ENCODE results near the gene SMIM29. TPM values are rescaled to one million over a fixed set of nuclear protein-coding genes. Genes with fewer than 3 reads are reported as not detected.
"Not testable (repeated sequence)": the region's sequence is repeated elsewhere in the genome, so short reads cannot be mapped to it uniquely, and the experiment has no call there.

Gene SMIM29
- total and polyA plus RNA-seq, 2 experiments from 2014 or later, result 5.0 to 15.9 TPM

DNA sequence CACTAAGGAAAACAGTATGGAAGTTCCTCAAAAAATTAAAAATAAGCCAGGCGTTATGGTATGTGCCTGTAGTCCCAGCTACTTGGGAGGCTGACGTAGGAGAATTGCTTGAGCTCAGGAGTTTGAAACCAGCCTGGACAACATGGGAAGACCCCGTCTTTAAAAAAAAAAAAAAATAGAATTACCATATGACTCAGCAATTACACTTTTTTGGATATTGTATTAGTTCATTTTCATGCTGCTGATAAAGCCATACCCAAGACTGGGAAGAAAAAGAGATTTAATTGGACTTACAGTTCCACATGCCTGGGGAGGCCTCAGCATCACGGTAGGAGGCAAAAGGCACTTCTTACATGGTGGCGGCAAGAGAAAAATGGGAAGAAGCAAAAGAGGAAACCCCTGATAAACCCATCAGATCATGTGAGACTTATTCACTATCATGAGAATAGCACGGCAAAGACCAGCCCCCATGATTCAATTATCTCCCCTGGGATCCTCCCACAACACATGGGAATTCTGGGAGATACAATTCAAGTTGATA lies 10.8 kb upstream of the SMIM29 start:
- no peaks in the 10 kb centered on the region for H3K4me1 Mint-ChIP-seq
- Histone ChIP-seq H3K9me2 (ENCODE audit: insufficient read depth) (no peaks in the 10 kb centered on the region), H3K4me3 (no peak overlapping the region), H3K4me1 (ENCODE audit: insufficient read depth) (no peaks in the 10 kb centered on the region), H3K4me2 (no peak overlapping the region), H3K36me3 (ENCODE audit: insufficient read depth) (no peaks in the 10 kb centered on the region), H3K27me3 (ENCODE audit: insufficient read depth) (no peaks in the 10 kb centered on the region), H2AFZ (no peak overlapping the region), H3K79me2 (replicated peaks; ENCODE audit: insufficient read depth) (no peaks in the 10 kb centered on the region), H3F3A (replicated peaks; ENCODE audit: low read depth) (no peaks in the 10 kb centered on the region), H3K27ac (ENCODE audit: low read depth) (no peak overlapping the region), H4K20me1 (replicated peaks; ENCODE audit: insufficient read depth) (no peaks in the 10 kb centered on the region)
- ATAC-seq (no peak), DNase-seq (ENCODE audit: low spot score) (no peak)
- H3K36me3 Mint-ChIP-seq (ENCODE audit: low read depth), result peaks cover 22% of the 10 kb centered on the region
- H3K9me3 Mint-ChIP-seq, result peaks cover 25% of the 10 kb centered on the region
- peaks cover 5% of the 10 kb centered on the region for H3K27me3 Mint-ChIP-seq (ENCODE audit: insufficient read depth, low read depth, poor library complexity)
- no peak overlapping the region for H3K27ac Mint-ChIP-seq
- TF ChIP-seq CREB1 (CRISPR knock-in tag; IDR thresholded peaks at IDR 0.05; ENCODE audit: low read depth) (no peak), EZH2 (IDR thresholded peaks at IDR 0.05; ENCODE audit: low read depth, unreplicated experiment) (no peak), ZNF331 (CRISPR knock-in tag; IDR thresholded peaks at IDR 0.05; ENCODE audit: low read depth) (no peak), POLR2AphosphoS5 (IDR thresholded peaks at IDR 0.05; ENCODE audit: low read depth) (no peak), EZH2phosphoT487 (IDR thresholded peaks at IDR 0.05; ENCODE audit: unreplicated experiment) (no peak)
- TF ChIP-seq, protein P1, sequence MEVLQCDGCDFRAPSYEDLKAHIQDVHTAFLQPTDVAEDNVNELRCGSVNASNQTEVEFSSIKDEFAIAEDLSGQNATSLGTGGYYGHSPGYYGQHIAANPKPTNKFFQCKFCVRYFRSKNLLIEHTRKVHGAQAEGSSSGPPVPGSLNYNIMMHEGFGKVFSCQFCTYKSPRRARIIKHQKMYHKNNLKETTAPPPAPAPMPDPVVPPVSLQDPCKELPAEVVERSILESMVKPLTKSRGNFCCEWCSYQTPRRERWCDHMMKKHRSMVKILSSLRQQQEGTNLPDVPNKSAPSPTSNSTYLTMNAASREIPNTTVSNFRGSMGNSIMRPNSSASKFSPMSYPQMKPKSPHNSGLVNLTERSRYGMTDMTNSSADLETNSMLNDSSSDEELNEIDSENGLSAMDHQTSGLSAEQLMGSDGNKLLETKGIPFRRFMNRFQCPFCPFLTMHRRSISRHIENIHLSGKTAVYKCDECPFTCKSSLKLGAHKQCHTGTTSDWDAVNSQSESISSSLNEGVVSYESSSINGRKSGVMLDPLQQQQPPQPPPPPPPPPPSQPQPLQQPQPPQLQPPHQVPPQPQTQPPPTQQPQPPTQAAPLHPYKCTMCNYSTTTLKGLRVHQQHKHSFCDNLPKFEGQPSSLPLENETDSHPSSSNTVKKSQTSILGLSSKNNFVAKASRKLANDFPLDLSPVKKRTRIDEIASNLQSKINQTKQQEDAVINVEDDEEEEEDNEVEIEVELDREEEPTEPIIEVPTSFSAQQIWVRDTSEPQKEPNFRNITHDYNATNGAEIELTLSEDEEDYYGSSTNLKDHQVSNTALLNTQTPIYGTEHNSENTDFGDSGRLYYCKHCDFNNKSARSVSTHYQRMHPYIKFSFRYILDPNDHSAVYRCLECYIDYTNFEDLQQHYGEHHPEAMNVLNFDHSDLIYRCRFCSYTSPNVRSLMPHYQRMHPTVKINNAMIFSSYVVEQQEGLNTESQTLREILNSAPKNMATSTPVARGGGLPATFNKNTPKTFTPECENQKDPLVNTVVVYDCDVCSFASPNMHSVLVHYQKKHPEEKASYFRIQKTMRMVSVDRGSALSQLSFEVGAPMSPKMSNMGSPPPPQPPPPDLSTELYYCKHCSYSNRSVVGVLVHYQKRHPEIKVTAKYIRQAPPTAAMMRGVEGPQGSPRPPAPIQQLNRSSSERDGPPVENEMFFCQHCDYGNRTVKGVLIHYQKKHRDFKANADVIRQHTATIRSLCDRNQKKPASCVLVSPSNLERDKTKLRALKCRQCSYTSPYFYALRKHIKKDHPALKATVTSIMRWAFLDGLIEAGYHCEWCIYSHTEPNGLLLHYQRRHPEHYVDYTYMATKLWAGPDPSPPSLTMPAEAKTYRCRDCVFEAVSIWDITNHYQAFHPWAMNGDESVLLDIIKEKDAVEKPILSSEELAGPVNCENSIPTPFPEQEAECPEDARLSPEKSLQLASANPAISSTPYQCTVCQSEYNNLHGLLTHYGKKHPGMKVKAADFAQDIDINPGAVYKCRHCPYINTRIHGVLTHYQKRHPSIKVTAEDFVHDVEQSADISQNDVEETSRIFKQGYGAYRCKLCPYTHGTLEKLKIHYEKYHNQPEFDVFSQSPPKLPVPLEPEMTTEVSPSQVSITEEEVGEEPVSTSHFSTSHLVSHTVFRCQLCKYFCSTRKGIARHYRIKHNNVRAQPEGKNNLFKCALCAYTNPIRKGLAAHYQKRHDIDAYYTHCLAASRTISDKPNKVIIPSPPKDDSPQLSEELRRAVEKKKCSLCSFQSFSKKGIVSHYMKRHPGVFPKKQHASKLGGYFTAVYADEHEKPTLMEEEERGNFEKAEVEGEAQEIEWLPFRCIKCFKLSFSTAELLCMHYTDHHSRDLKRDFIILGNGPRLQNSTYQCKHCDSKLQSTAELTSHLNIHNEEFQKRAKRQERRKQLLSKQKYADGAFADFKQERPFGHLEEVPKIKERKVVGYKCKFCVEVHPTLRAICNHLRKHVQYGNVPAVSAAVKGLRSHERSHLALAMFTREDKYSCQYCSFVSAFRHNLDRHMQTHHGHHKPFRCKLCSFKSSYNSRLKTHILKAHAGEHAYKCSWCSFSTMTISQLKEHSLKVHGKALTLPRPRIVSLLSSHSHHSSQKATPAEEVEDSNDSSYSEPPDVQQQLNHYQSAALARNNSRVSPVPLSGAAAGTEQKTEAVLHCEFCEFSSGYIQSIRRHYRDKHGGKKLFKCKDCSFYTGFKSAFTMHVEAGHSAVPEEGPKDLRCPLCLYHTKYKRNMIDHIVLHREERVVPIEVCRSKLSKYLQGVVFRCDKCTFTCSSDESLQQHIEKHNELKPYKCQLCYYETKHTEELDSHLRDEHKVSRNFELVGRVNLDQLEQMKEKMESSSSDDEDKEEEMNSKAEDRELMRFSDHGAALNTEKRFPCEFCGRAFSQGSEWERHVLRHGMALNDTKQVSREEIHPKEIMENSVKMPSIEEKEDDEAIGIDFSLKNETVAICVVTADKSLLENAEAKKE (CRISPR knock-in tag; IDR thresholded peaks at IDR 0.05), result no peak
- no peak overlapping the region for H3K4me3 Mint-ChIP-seq

DNA sequence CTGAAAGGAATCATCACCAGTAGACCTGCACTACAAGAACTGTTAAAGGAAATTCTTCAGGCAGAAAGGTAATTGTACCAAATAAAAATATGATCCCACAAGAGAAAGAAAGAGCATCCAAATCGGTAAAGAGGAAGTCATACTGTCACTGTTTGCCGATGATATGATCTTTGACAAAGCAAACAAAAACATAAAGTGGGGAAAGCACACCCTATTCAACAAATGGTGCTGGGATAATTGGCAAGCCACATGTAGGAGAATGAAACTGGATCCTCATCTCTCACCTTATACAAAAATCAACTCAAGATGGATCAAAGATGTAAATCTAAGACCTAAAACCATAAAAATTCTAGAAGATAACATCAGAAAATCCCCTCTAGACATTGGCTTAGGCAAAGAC lies 3.6 kb upstream of the SMIM29 start:
- H3K27ac Mint-ChIP-seq, result not testable (repeated sequence)

More for the DNA sequence above, 3.6 kb upstream of the SMIM29 start:
- H3K27me3 Mint-ChIP-seq (ENCODE audit: insufficient read depth, low read depth, poor library complexity), result peaks cover 26% of the 10 kb centered on the region
- not testable (repeated sequence) for H3K4me1 Mint-ChIP-seq; H3K79me2 ChIP-seq (replicated peaks; ENCODE audit: insufficient read depth); H3K4me3 ChIP-seq; H3K36me3 Mint-ChIP-seq (ENCODE audit: low read depth); ATAC-seq; H3K27ac ChIP-seq (ENCODE audit: low read depth); H3K36me3 ChIP-seq (ENCODE audit: insufficient read depth); H3K4me2 ChIP-seq; H3K9me2 ChIP-seq (ENCODE audit: insufficient read depth); H3K9me3 Mint-ChIP-seq; H3K27me3 ChIP-seq (ENCODE audit: insufficient read depth); H3K4me1 ChIP-seq (ENCODE audit: insufficient read depth); H4K20me1 ChIP-seq (replicated peaks; ENCODE audit: insufficient read depth); H2AFZ ChIP-seq; H3F3A ChIP-seq (replicated peaks; ENCODE audit: low read depth); DNase-seq (ENCODE audit: low spot score); H3K4me3 Mint-ChIP-seq

Data from GM23338 (cell line).